GM12878 (cell line): Measurements from ENCODE around the gene STAT5B. TPM values are rescaled to one million over a fixed set of nuclear protein-coding genes. Genes with fewer than 3 reads are reported as not detected.

Experiments used
- ATF3 ChIP-seq: IDR thresholded peaks from 2 replicates; pipeline ENCODE4 v1.6.1; 2011; ENCODE audit warnings: low read depth, mild to moderate bottlenecking, low read length, moderate library complexity, borderline replicate concordance; ENCODE audit errors: extremely low read depth
- BCL11A ChIP-seq: IDR thresholded peaks from 2 replicates; pipeline ENCODE4 v1.6.1; 2011; ENCODE audit warnings: low read depth, low read length
- E4F1 ChIP-seq: fragments of 450-650 bp; IDR thresholded peaks from 2 replicates; pipeline ENCODE4 v1.6.1; 2018; ENCODE audit warnings: borderline replicate concordance, mild to moderate bottlenecking; ENCODE audit not compliant: partially characterized antibody
- MXI1 ChIP-seq: fragments of 150-350 bp; IDR thresholded peaks from 2 replicates; pipeline ENCODE4 v1.6.1; 2011; ENCODE audit warnings: low read depth, mild to moderate bottlenecking, inconsistent platforms, low read length, improper control_type of control experiment
- ZBTB40 ChIP-seq: fragments of 450-650 bp; IDR thresholded peaks from 2 replicates; pipeline ENCODE4 v1.6.1; 2016; ENCODE audit warnings: mild to moderate bottlenecking, moderate library complexity, borderline replicate concordance
- ZNF217 ChIP-seq: fragments of 450-650 bp; IDR thresholded peaks from 2 replicates; pipeline ENCODE4 v1.6.1; 2017; ENCODE audit warnings: antibody characterized with exemption, mild to moderate bottlenecking
- polyA plus RNA-seq, 11 experiments: library from polyadenylated mRNA; depleted of rRNA in 4 of 11; unstranded in 6 of 11; stranded (reverse) in 5 of 11; fragments of >200 nt; fragmentation: Nextera tagmentation in 4 of 11; fragmentation: Illumina TruSeq in 1 of 11; extraction: Ambion mirVana in 4 of 11; extraction: Trizol in 1 of 11; gene quantifications; 1 replicate in 1 of 11; 2 replicates in 10 of 11; pipeline versions ENCODE4 v1.2.1 to v1.2.3, GENCODE V29; 2011 to 2016; ENCODE audit warnings: inconsistent platforms in 2 of 11, missing spikeins in 2 of 11, low read depth in 1 of 11
- total RNA-seq, 4 experiments: library from RNA; depleted of rRNA in 3 of 4; stranded (reverse); fragments of >200 nt in 3 of 4; fragmentation: Illumina TruSeq in 1 of 4; extraction: Trizol in 1 of 4; gene quantifications; 2 replicates each; pipeline versions ENCODE4 v1.2.1 to v1.2.3, GENCODE V29; 2013 to 2021
- TF ChIP-seq, protein P1 (sequence below): IDR thresholded peaks from 2 replicates; pipeline ENCODE4 v1.6.1; 2012; ENCODE audit warnings: low read depth, low read length, improper control_type of control experiment
- TF ChIP-seq, protein P2 (sequence below): IDR thresholded peaks from 2 replicates; pipeline ENCODE4 v1.6.1; 2011; ENCODE audit warnings: borderline replicate concordance, low read depth, mild to moderate bottlenecking, moderate library complexity, mixed read lengths, low read length; ENCODE audit not compliant: insufficient read depth; ENCODE audit errors: extremely low read length

Gene STAT5B
- total and polyA plus RNA-seq, 10 of the 15 experiments (the other 5 are each of a cell fraction or from before 2014, with no cell fraction given), result 11.0 to 69.6 (median 46.7) TPM

GRCh38 chr17:42243493-42243982 lies 32.7 kb downstream of the STAT5B start (continued):
- TF ChIP-seq, protein P1, sequence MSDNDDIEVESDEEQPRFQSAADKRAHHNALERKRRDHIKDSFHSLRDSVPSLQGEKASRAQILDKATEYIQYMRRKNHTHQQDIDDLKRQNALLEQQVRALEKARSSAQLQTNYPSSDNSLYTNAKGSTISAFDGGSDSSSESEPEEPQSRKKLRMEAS, result no peak
- no peak for TF ChIP-seq ATF3
- TF ChIP-seq E4F1, result no peak
- TF ChIP-seq ZBTB40, result no peak
- TF ChIP-seq MXI1, result no peak
- TF ChIP-seq ZNF217, result no peak
- no peak for TF ChIP-seq BCL11A
- TF ChIP-seq, protein P2, sequence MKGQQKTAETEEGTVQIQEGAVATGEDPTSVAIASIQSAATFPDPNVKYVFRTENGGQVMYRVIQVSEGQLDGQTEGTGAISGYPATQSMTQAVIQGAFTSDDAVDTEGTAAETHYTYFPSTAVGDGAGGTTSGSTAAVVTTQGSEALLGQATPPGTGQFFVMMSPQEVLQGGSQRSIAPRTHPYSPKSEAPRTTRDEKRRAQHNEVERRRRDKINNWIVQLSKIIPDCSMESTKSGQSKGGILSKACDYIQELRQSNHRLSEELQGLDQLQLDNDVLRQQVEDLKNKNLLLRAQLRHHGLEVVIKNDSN, result no peak
- TF ChIP-seq, all 136 proteins: peak for 0
